Peyer's patch (tissue), 4 donors: ENCODE measurements around the gene SKIDA1. TPM values are rescaled to one million over a fixed set of nuclear protein-coding genes. Genes with fewer than 3 reads are reported as not detected.

Experiments used
- DNase-seq, 3 donors: peaks; one replicate each; pipeline ENCODE4 v3.0.0-alpha.2; 2017 to 2019
- H3K27ac ChIP-seq, 4 donors: fragments of 200-600 bp; sonication (generic); one replicate each; pipeline ENCODE4 v1.5.1; 2016 to 2019
- H3K27me3 ChIP-seq, 2 donors: fragments of 200-600 bp; sonication (generic); one replicate each; pipeline ENCODE4 v1.5.1; 2019
- H3K36me3 ChIP-seq, 3 donors: fragments of 200-600 bp; sonication (generic); one replicate each; pipeline ENCODE4 v1.5.1; 2016 to 2019
- H3K4me1 ChIP-seq, 4 donors: fragments of 200-600 bp; sonication (generic); one replicate each; pipeline ENCODE4 v1.5.1; 2016 to 2019
- H3K4me3 ChIP-seq, 4 donors: fragments of 200-600 bp; sonication (generic); 1 replicate in 3 of 4; 2 replicates in 1 of 4; pipeline ENCODE4 v1.5.1; 2016 to 2019; ENCODE audit warnings: mild to moderate bottlenecking in 1 of 4
- H3K9me3 ChIP-seq, 4 donors: fragments of 200-600 bp; sonication (generic); one replicate each; pipeline ENCODE4 v1.5.1; 2016 to 2019; ENCODE audit warnings: mild to moderate bottlenecking in 1 of 4
- POLR2A ChIP-seq, 2 donors: fragments of 450-650 bp; IDR thresholded peaks; one replicate each; pipeline ENCODE4 v1.5.1; 2017; ENCODE audit warnings: antibody characterized with exemption in 2 of 2, mild to moderate bottlenecking in 2 of 2, moderate library complexity in 2 of 2
- small RNA-seq, 2 donors: library from RNA; depleted of rRNA; stranded (forward); fragments of <200 nt; gene quantifications; one replicate each; pipeline ENCODE3, GENCODE V24; 2016
- total RNA-seq, 4 donors: library from RNA; depleted of rRNA; stranded (reverse); fragments of >200 nt; gene quantifications; one replicate each; pipeline ENCODE4 v1.1.0, GENCODE V29; 2016
- TF ChIP-seq, protein P1 (sequence below), 6 experiments: fragments of 450-650 bp in 4 of 6; fragments of 200-600 bp in 2 of 6; sonication (generic) in 1 of 6; IDR thresholded peaks; one replicate each; pipeline ENCODE4 v1.5.1; 2017 to 2019; ENCODE audit warnings: antibody characterized with exemption in 6 of 6, mild to moderate bottlenecking in 3 of 6, moderate library complexity in 1 of 6

Gene SKIDA1
- total RNA-seq, 4 donors from 2014 or later, result 0.27 TPM; not detected in 3

DNA sequence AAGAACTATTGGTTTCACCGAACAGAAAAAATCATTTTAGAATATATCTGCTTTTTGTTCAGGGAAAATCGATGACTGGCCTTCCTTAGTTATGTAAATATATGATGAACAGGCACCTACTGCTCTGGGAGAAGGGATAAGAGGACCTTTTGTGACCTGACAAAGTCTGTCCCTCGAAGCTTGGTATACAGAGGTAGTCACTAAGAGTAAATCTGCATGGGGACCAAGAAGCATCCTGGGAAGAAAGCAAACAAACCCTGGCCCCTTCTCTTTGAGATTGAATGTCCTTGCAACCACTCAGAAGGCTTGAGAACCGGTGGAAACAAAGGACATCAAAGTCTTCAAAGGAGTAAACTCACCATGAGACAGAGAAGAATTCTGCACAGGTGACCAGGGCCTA, 52.3 kb downstream of the SKIDA1 start:
- DNase-seq, result no peak
- H3K27me3 ChIP-seq, result no peaks in the 10 kb centered on the region
- H3K4me3 ChIP-seq, result no peak overlapping the region
- no peaks in the 10 kb centered on the region for H3K4me1 ChIP-seq
- TF ChIP-seq, protein P1, sequence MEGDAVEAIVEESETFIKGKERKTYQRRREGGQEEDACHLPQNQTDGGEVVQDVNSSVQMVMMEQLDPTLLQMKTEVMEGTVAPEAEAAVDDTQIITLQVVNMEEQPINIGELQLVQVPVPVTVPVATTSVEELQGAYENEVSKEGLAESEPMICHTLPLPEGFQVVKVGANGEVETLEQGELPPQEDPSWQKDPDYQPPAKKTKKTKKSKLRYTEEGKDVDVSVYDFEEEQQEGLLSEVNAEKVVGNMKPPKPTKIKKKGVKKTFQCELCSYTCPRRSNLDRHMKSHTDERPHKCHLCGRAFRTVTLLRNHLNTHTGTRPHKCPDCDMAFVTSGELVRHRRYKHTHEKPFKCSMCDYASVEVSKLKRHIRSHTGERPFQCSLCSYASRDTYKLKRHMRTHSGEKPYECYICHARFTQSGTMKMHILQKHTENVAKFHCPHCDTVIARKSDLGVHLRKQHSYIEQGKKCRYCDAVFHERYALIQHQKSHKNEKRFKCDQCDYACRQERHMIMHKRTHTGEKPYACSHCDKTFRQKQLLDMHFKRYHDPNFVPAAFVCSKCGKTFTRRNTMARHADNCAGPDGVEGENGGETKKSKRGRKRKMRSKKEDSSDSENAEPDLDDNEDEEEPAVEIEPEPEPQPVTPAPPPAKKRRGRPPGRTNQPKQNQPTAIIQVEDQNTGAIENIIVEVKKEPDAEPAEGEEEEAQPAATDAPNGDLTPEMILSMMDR (IDR thresholded peaks at IDR 0.05), result no peak
- no peak for TF ChIP-seq POLR2A (IDR thresholded peaks at IDR 0.05)
- no peak overlapping the region for H3K27ac ChIP-seq
- H3K36me3 ChIP-seq, result no peaks in the 10 kb centered on the region
- H3K9me3 ChIP-seq, result no peaks in the 10 kb centered on the region

DNA sequence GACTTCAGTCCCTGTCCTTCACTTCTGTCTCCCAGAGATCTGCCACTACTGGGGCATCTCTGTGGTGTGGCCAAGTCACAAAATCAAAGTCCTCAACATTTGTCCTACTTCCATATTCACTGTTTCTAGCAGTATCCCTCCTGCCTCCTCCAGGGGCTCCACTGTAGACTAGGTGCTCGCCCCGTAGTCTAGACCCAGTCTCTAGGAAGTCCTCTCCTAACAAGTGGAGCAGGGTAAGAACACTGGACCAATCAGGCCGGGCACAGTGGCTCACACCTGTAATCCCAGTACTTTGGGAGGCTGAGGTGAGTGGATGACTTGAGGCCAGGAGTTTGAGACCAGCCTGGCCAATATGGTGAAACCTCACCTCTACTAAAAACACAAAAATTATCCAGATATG, 57.4 kb downstream of the SKIDA1 start:
- Histone ChIP-seq H3K27ac (no peak overlapping the region), H3K27me3 (no peaks in the 10 kb centered on the region), H3K36me3 (no peaks in the 10 kb centered on the region), H3K4me1 (no peaks in the 10 kb centered on the region), H3K9me3 (no peaks in the 10 kb centered on the region), H3K4me3 (no peak overlapping the region)
- DNase-seq, result no peak
- TF ChIP-seq, protein P1 (IDR thresholded peaks at IDR 0.05), result no peak
- TF ChIP-seq POLR2A (IDR thresholded peaks at IDR 0.05), result no peak

DNA sequence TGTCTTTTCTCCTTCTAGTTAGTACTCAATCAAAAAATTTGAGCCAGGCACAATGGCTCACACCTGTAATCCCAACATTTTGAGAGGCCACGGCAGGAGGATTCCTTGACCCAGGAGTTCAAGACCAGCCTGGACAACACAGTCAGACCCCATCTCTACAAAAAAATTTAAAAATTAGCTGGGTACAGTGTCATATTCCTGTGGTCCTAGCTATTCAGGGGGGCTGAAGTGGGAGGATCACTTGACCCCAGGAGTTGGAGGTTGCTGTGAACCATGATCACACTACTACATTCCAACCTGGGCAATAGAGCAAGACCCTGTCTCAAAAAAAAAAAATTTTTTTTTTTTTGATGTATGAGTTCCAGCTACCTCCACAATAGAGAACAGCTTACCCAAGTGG, 57.8 kb downstream of the SKIDA1 start:
- Histone ChIP-seq H3K9me3 (no peaks in the 10 kb centered on the region), H3K27ac (no peak overlapping the region), H3K36me3 (no peaks in the 10 kb centered on the region), H3K4me3 (no peak overlapping the region), H3K4me1 (no peaks in the 10 kb centered on the region), H3K27me3 (no peaks in the 10 kb centered on the region)
- no peak for DNase-seq
- TF ChIP-seq, protein P1 (IDR thresholded peaks at IDR 0.05), result no peak
- no peak for TF ChIP-seq POLR2A (IDR thresholded peaks at IDR 0.05)

DNA sequence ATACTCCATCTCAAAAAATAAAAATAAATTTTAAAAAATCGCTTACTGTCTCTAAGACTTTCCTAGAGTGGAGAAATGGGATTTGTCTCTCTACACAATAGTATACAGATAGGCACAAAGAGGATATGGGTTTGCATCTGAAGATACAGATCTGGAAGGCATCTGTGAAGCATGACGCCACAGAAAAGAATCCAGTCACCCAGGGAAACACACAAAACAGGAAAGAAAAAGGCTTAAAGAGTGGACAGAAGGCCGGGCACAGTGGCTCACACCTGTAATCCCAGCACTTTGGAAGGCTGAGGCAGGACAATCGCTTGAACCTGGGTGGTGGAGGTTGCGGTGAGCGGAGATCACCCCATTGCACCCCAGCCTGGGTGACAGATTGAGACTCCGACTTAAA, 61.3 kb downstream of the SKIDA1 start:
- H3K27me3 ChIP-seq, result no peaks in the 10 kb centered on the region
- no peak for DNase-seq

More for the DNA sequence above, 61.3 kb downstream of the SKIDA1 start:
- no peak overlapping the region for H3K4me3 ChIP-seq
- TF ChIP-seq, protein P1 (IDR thresholded peaks at IDR 0.05), result no peak
- no peak for TF ChIP-seq POLR2A (IDR thresholded peaks at IDR 0.05)
- no peaks in the 10 kb centered on the region for H3K4me1 ChIP-seq
- H3K36me3 ChIP-seq, result no peaks in the 10 kb centered on the region
- H3K27ac ChIP-seq, result no peak overlapping the region
- no peaks in the 10 kb centered on the region for H3K9me3 ChIP-seq

Small RNA genes lying within 50 kb of the gene (small RNA-seq; reads per million reads assigned to genes)
- 0 reads per million in 2 donors for gene MIR1915
- gene RF00019, result 0 reads per million in 2 donors
- 0 reads per million in 2 donors for gene RNU6-306P

Other genes starting within 250 kb of the SKIDA1 start
- 10 to 100 TPM; 25.2 to 65.2 (median 40.1) TPM for gene MLLT10, start 8.6 kb upstream of the SKIDA1 start, total RNA-seq